Brain microvascular endothelial cell (primary cell): ENCODE measurements around the gene GPLD1.
"Not testable (repeated sequence)": the region's sequence is repeated elsewhere in the genome, so short reads cannot be mapped to it uniquely, and the experiment has no call there.

Experiments used
- DNase-seq: peaks from one replicate; pipeline ENCODE4 v3.0.0-alpha.2; 2020
- H3K27ac ChIP-seq: fragments of 250-450 bp; sonication (Bioruptor Pico); 2 replicates; pipeline ENCODE4 v1.5.1; 2020; ENCODE audit warnings: mild to moderate bottlenecking, moderate library complexity
- H3K27me3 ChIP-seq: fragments of 250-450 bp; sonication (Bioruptor Pico); replicated peaks from 2 replicates; pipeline ENCODE4 v1.5.1; 2020; ENCODE audit warnings: mild to moderate bottlenecking
- H3K36me3 ChIP-seq: fragments of 250-450 bp; sonication (Bioruptor Pico); replicated peaks from 2 replicates; pipeline ENCODE4 v1.5.1; 2020; ENCODE audit warnings: mild to moderate bottlenecking
- H3K4me3 ChIP-seq: 2 replicates; pipeline ENCODE4 v1.5.1; 2011; ENCODE audit warnings: low read depth, mild to moderate bottlenecking, control low read depth, low read length, moderate library complexity
- CTCF ChIP-seq: IDR thresholded peaks from 2 replicates; pipeline ENCODE4 v1.5.1; 2011; ENCODE audit warnings: low read depth, mild to moderate bottlenecking, moderate library complexity, low read length, control low read depth, inconsistent platforms; ENCODE audit errors: missing control alignments
- in situ Hi-C: cut with HindIII; loops from 2 replicates; pipeline ENCODE4 v1.10.0; 2017; ENCODE audit warnings: low sequenced_read_pairs, low pct_ligation_motif_present

Gene GPLD1

GRCh38 chr6:24520929-24521546, 31.7 kb upstream of the GPLD1 start:
- TF ChIP-seq CTCF = peak; percentile 91
- H3K36me3 ChIP-seq = no peaks in the 10 kb centered on the region
- no peak overlapping the region for H3K27ac ChIP-seq
- H3K4me3 ChIP-seq = no peak overlapping the region
- in situ Hi-C loops = no loop called here
- no peaks in the 10 kb centered on the region for H3K27me3 ChIP-seq
- peak; percentile 31 for DNase-seq

GRCh38 chr6:24517659-24518543, 28.5 kb upstream of the GPLD1 start:
- Histone ChIP-seq H3K27me3 (no peaks in the 10 kb centered on the region), H3K4me3 (no peak overlapping the region), H3K27ac (no peak overlapping the region), H3K36me3 (no peaks in the 10 kb centered on the region)
- DNase-seq = no peak
- TF ChIP-seq CTCF = no peak
- in situ Hi-C loops = no loop called here

- no peaks in the 10 kb centered on the region for H3K36me3 ChIP-seq
- H3K4me3 ChIP-seq = no peak overlapping the region
- no peaks in the 10 kb centered on the region for H3K27me3 ChIP-seq
- no peak for TF ChIP-seq CTCF
- in situ Hi-C loops = no loop called here
- no peak overlapping the region for H3K27ac ChIP-seq
- DNase-seq = no peak
These were observed 24.2 kb upstream of the GPLD1 start for GRCh38 chr6:24513602-24514001.

- H3K27ac ChIP-seq, H3K4me3 ChIP-seq, H3K36me3 ChIP-seq, in situ Hi-C loops, H3K27me3 ChIP-seq, DNase-seq: not testable (repeated sequence)
These were observed 22.6 kb upstream of the GPLD1 start for GRCh38 chr6:24511976-24512375.

GRCh38 chr6:24506814-24507520, 17.6 kb upstream of the GPLD1 start:
- in situ Hi-C loops = no loop called here
- H3K36me3 ChIP-seq = no peaks in the 10 kb centered on the region
- no peak overlapping the region for H3K4me3 ChIP-seq
- H3K27me3 ChIP-seq = no peaks in the 10 kb centered on the region
- H3K27ac ChIP-seq = no peak overlapping the region
- no peak for DNase-seq
- TF ChIP-seq CTCF = no peak
